Activated B cell treated with CpG ODN at 0.5 μM for 24 hours (primary cell): ENCODE measurements around the gene FSCN2. TPM values are rescaled to one million over a fixed set of nuclear protein-coding genes. Genes with fewer than 3 reads are reported as not detected.

Experiments used
- ATAC-seq: fragments of 200-7000 bp; cut with Tn5 transposase; one replicate; pipeline ENCODE4 v1.10.0; 2021; ENCODE audit warnings: low read depth, mild to moderate bottlenecking, moderate library complexity
- CTCF ChIA-PET: fragments of 350-600 bp; sonication (Branson Sonifier 250); formaldehyde crosslinking; loops from one replicate; lab custom pipeline; 2021; ENCODE audit warnings: antibody characterized with exemption; lab: Charles Lee
- POLR2A ChIA-PET: fragments of 350-600 bp; sonication (Branson Sonifier 250); formaldehyde crosslinking; loops from one replicate; lab custom pipeline; 2021; ENCODE audit warnings: antibody characterized with exemption; lab: Charles Lee
- DNase-seq: peaks from one replicate; pipeline ENCODE4 v3.0.0; 2022
- H3K27ac Mint-ChIP-seq: one replicate; pipeline ENCODE4 v1.8.0; 2020; ENCODE audit warnings: mixed read lengths
- H3K27me3 Mint-ChIP-seq: one replicate; pipeline ENCODE4 v1.8.0; 2021; ENCODE audit warnings: mixed read lengths
- H3K36me3 Mint-ChIP-seq: one replicate; pipeline ENCODE4 v1.8.0; 2021; ENCODE audit warnings: low read depth, mixed read lengths
- H3K4me1 Mint-ChIP-seq: one replicate; pipeline ENCODE4 v1.8.0; 2021; ENCODE audit warnings: mixed read lengths
- H3K4me3 Mint-ChIP-seq: one replicate; pipeline ENCODE4 v1.8.0; 2020; ENCODE audit warnings: mild to moderate bottlenecking, mixed read lengths
- H3K9me3 Mint-ChIP-seq: one replicate; pipeline ENCODE4 v1.8.0; 2020; ENCODE audit warnings: mixed read lengths
- CTCF ChIP-seq: fragments of 200-600 bp; IDR thresholded peaks from one replicate; pipeline ENCODE4 v1.8.0; 2022; ENCODE audit warnings: antibody characterized with exemption, mild to moderate bottlenecking
- intact Hi-C: fragments of 100-400 bp; cut with micrococcal nuclease; formaldehyde crosslinking; loops from one replicate; pipeline ENCODE4 v1.15.1; 2024
- total RNA-seq: library from RNA; stranded (reverse); gene quantifications from 2 replicates; pipeline ENCODE4 v1.2.3, GENCODE V29; 2022

The FSCN2 gene
- total RNA-seq, 1 donor from 2014 or later = 5.5 TPM

GRCh38 chr17:81510785-81511553 lies 17.2 kb upstream of the FSCN2 start:
- TF ChIP-seq CTCF = no peak
- DNase-seq (peak; percentile 33), ATAC-seq (no peak)
- H3K36me3 Mint-ChIP-seq = peaks cover 53% of the 10 kb centered on the region
- peaks cover 41% of the 10 kb centered on the region for H3K4me1 Mint-ChIP-seq
- H3K9me3 Mint-ChIP-seq = no peaks in the 10 kb centered on the region
- peak overlapping the region; percentile 92 for H3K27ac Mint-ChIP-seq
- intact Hi-C loops = loop anchor here (5.0 to 10.0 kb wide), 5 partner anchors 354 to 1706 kb away; partner anchors contain the start of genes EIF4A3, FASN and P4HB
- ChIA-PET CTCF (interaction anchor here (1.4 to 1.8 kb wide), 2 partner anchors 26 to 87 kb away, joined by 3 read pairs; no protein-coding TSS in a partner anchor), POLR2A (interaction anchor here (0.6 to 14.0 kb wide), 15 partner anchors 7 to 1699 kb away, joined by 3 to 188 read pairs (median 6); partner anchors contain the start of genes CBX4, FAAP100 and SLC38A10)
- H3K4me3 Mint-ChIP-seq = peak overlapping the region; percentile 99
- H3K27me3 Mint-ChIP-seq = no peaks in the 10 kb centered on the region

- no peaks in the 10 kb centered on the region for H3K27me3 Mint-ChIP-seq
- H3K4me3 Mint-ChIP-seq = peak overlapping the region; percentile 99
- H3K4me1 Mint-ChIP-seq = peaks cover 46% of the 10 kb centered on the region
- no peak for TF ChIP-seq CTCF
- H3K36me3 Mint-ChIP-seq = peaks cover 56% of the 10 kb centered on the region
- no peaks in the 10 kb centered on the region for H3K9me3 Mint-ChIP-seq
- DNase-seq (no peak), ATAC-seq (no peak)
- peak overlapping the region; percentile 92 for H3K27ac Mint-ChIP-seq
- ChIA-PET CTCF (interaction anchor here (1.4 kb wide), 1 partner anchor 87 kb away, joined by 3 read pairs; no protein-coding TSS in a partner anchor), POLR2A (interaction anchor here (0.6 to 14.0 kb wide), 15 partner anchors 7 to 220 kb away, joined by 3 to 188 read pairs (median 20); partner anchors contain the start of genes FAAP100 and MRPL12)
- intact Hi-C loops = loop anchor here (5.0 to 10.0 kb wide), 5 partner anchors 353 to 1707 kb away; partner anchors contain the start of genes EIF4A3, FASN and P4HB
Measured at GRCh38 chr17:81511554-81511803, 16.7 kb upstream of the FSCN2 start.

GRCh38 chr17:81511804-81512561 lies 16.2 kb upstream of the FSCN2 start:
- H3K27me3 Mint-ChIP-seq = no peaks in the 10 kb centered on the region
- ATAC-seq = no peak
- POLR2A ChIA-PET = interaction anchor here (0.6 to 14.0 kb wide), 28 partner anchors 9 to 1704 kb away, joined by 3 to 188 read pairs (median 4); partner anchors contain the start of genes BAHCC1, CCDC137, FAAP100 and MRPL12
- CTCF ChIA-PET = no interaction called here
- peak overlapping the region; percentile 92 for H3K27ac Mint-ChIP-seq
- TF ChIP-seq CTCF = no peak
- peaks cover 50% of the 10 kb centered on the region for H3K4me1 Mint-ChIP-seq
- H3K9me3 Mint-ChIP-seq = no peaks in the 10 kb centered on the region
- intact Hi-C loops = loop anchor here (1.0 to 10.0 kb wide), 9 partner anchors 28 to 1707 kb away; partner anchors contain the start of genes BAHCC1, EIF4A3, FASN and P4HB
- peaks cover 56% of the 10 kb centered on the region for H3K36me3 Mint-ChIP-seq
- peak; percentile 43 for DNase-seq
- peak overlapping the region; percentile 99 for H3K4me3 Mint-ChIP-seq

GRCh38 chr17:81512562-81513371 lies 15.4 kb upstream of the FSCN2 start, which contains the start of gene ACTG1:
ACTG1 (minus strand) TSS chr17:81512799; CDS start chr17:81512354, 445 bp downstream.
- peak; percentile 89 for DNase-seq
- ChIA-PET CTCF (interaction anchor here (0.7 kb wide), 1 partner anchor 135 kb away, joined by 3 read pairs; no protein-coding TSS in a partner anchor), POLR2A (interaction anchor here (0.6 to 14.0 kb wide), 33 partner anchors 8 to 1705 kb away, joined by 3 to 188 read pairs (median 5); partner anchors contain the start of genes ARL16, BAHCC1, CBX4 and CCDC137)
- intact Hi-C loops = loop anchor here (1.0 to 10.0 kb wide), 9 partner anchors 28 to 1708 kb away; partner anchors contain the start of genes BAHCC1, EIF4A3, FASN and P4HB
- no peaks in the 10 kb centered on the region for H3K27me3 Mint-ChIP-seq
- peaks cover 54% of the 10 kb centered on the region for H3K36me3 Mint-ChIP-seq
- H3K4me1 Mint-ChIP-seq = peaks cover 54% of the 10 kb centered on the region
- H3K9me3 Mint-ChIP-seq = no peaks in the 10 kb centered on the region
- H3K27ac Mint-ChIP-seq = peak within 1 kb of the TSS; percentile 94
- peak within 1 kb of the TSS; percentile 99 for H3K4me3 Mint-ChIP-seq
- TF ChIP-seq CTCF = no peak
- ATAC-seq = peak; percentile 32
